CD4-positive, CD25-positive, alpha-beta regulatory T cell (primary cell): Measurements from ENCODE around the gene HDAC4. TPM values are rescaled to one million over a fixed set of nuclear protein-coding genes. Genes with fewer than 3 reads are reported as not detected.

Source experiments
- ATAC-seq, 2 donors: fragments of 150-1000 bp; cut with Tn5 transposase; one replicate each; pipeline ENCODE4 v1.10.0; 2021; ENCODE audit warnings: low read depth in 2 of 2, moderate number of reproducible peaks in 2 of 2, moderate library complexity in 1 of 2
- DNase-seq, 3 donors: peaks; one replicate each; pipeline versions ENCODE4 v3.0.0 to v3.0.0-alpha.2; 2012 to 2022; ENCODE audit warnings: mixed read lengths in 1 of 3
- H3K27ac ChIP-seq: one replicate; pipeline ENCODE4 v1.7.0; 2013; ENCODE audit warnings: mild to moderate bottlenecking, low read length; ENCODE audit not compliant: insufficient read depth, poor library complexity, severe bottlenecking
- H3K27me3 ChIP-seq: one replicate; pipeline ENCODE4 v1.7.0; 2013; ENCODE audit warnings: low read length; ENCODE audit not compliant: control insufficient read depth, insufficient read depth
- H3K36me3 ChIP-seq: one replicate; pipeline ENCODE4 v1.7.0; 2013; ENCODE audit warnings: mild to moderate bottlenecking, low read length, moderate library complexity; ENCODE audit not compliant: control insufficient read depth, insufficient read depth
- H3K4me1 ChIP-seq: 2 replicates; pipeline ENCODE4 v1.7.0; 2013; ENCODE audit warnings: mild to moderate bottlenecking, low read length; ENCODE audit not compliant: insufficient read depth, control insufficient read depth, poor library complexity, severe bottlenecking
- H3K4me3 ChIP-seq: one replicate; pipeline ENCODE4 v1.7.0; 2013; ENCODE audit warnings: low read depth, mild to moderate bottlenecking, low read length, moderate library complexity
- H3K9me3 ChIP-seq, 2 experiments: 1 replicate in 1 of 2; 2 replicates in 1 of 2; pipeline ENCODE4 v1.7.0; 2013; ENCODE audit warnings: low read length in 2 of 2, mild to moderate bottlenecking in 1 of 2, moderate library complexity in 1 of 2; ENCODE audit not compliant: control insufficient read depth in 2 of 2
- H3K27ac Mint-ChIP-seq, 3 donors: one replicate each; pipeline ENCODE4 v1.8.0; 2020 to 2022; ENCODE audit warnings: mild to moderate bottlenecking in 3 of 3, mixed read lengths in 3 of 3, moderate library complexity in 2 of 3
- H3K27me3 Mint-ChIP-seq: one replicate; pipeline ENCODE4 v1.8.0; 2022; ENCODE audit warnings: mild to moderate bottlenecking, mixed read lengths
- H3K36me3 Mint-ChIP-seq: one replicate; pipeline ENCODE4 v1.8.0; 2020; ENCODE audit warnings: mixed read lengths
- H3K4me1 Mint-ChIP-seq, 4 donors: one replicate each; pipeline ENCODE4 v1.8.0; 2020 to 2022; ENCODE audit warnings: mixed read lengths in 4 of 4, mild to moderate bottlenecking in 1 of 4
- H3K4me3 Mint-ChIP-seq, 4 donors: one replicate each; pipeline ENCODE4 v1.8.0; 2020 to 2022; ENCODE audit warnings: mild to moderate bottlenecking in 4 of 4, mixed read lengths in 4 of 4, moderate library complexity in 3 of 4
- H3K9me3 Mint-ChIP-seq, 7 donors: one replicate each; pipeline ENCODE4 v1.8.0; 2020 to 2022; ENCODE audit warnings: mixed read lengths in 7 of 7, mild to moderate bottlenecking in 3 of 7, moderate library complexity in 2 of 7
- polyA plus RNA-seq, 4 donors: library from polyadenylated mRNA; unstranded; fragments of 300-500 nt; fragmentation: Illumina TruSeq; gene quantifications; one replicate each; pipeline ENCODE4 v1.2.3, GENCODE V29; 2021
- total RNA-seq: library from RNA; stranded (reverse); gene quantifications from one replicate; pipeline ENCODE4 v1.2.3, GENCODE V29; 2022

The HDAC4 gene
- total and polyA plus RNA-seq, 5 donors from 2014 or later = 6.5 to 118 (median 8.6) TPM

DNA sequence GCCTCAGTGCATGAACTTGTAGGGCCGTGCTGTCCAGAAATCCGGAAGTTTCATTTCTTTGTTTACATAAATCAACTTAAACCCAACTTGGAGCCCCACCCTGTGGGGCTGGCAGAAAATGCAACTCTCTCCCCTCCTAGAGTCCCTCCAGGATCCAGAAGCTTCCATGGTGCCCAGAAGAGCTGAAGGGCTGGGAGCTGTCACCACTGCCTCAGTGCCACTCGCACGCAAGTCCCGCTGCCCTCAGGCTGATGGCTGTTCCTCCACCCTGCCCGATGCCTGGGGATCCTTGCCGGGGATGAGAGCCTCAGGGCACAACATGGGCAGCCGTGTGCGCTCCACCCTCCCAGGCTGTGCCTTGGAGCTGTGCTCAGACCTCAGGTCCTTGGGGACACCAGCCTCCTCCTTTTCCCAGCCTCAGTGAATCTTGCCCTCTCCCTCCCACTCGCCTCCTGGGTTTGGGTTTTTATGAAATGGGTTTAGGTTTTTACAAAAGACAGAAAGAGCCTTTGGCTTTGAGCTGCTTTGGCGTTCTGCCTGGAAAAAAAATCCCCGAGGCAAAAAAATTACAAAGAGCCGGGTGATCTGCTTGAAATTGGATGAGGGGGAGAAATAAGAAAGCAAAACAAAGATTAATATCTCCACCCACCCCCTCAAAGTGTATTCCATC is 397.7 kb downstream of the HDAC4 start:
- Histone ChIP-seq H3K4me1 (no peaks in the 10 kb centered on the region), H3K4me3 (no peak overlapping the region), H3K27ac (no peak overlapping the region), H3K9me3 (no peaks in the 10 kb centered on the region), H3K27me3 (peaks cover 2% of the 10 kb centered on the region), H3K36me3 (no peaks in the 10 kb centered on the region)
- H3K36me3 Mint-ChIP-seq = no peaks in the 10 kb centered on the region
- no peak overlapping the region for H3K4me3 Mint-ChIP-seq
- no peaks in the 10 kb centered on the region for H3K4me1 Mint-ChIP-seq
- H3K9me3 Mint-ChIP-seq = peaks cover 0 to 15% (median 6%) of the 10 kb centered on the region in 7 donors
- ATAC-seq = no peak
- no peak for DNase-seq
- peaks cover 15% of the 10 kb centered on the region for H3K27me3 Mint-ChIP-seq
- H3K27ac Mint-ChIP-seq = no peak overlapping the region

- no peaks in the 10 kb centered on the region for H3K36me3 ChIP-seq
Observed at GRCh38 chr2:239002591-239002953, 398.2 kb downstream of the HDAC4 start.

DNA sequence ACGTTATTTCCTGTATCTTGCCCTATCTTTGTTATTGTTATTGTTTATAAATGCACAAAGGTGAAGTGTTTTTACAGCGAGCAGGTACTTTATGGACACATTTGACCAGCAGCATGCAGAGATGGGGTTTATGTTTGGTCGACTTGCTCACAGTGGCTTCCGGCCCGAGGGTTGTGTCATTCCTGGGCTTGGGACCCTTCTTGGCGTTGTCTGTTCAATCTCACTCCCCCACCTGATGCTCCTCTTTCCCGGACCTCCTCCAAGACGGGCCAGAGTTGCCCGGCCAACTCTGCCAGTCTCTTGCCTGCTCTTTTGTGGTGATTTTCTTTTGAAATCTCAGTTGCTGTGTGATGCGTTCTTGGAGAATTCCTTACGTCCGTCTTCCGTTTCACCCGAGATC is 399.0 kb downstream of the HDAC4 start:
- H3K27ac Mint-ChIP-seq = no peak overlapping the region
- Histone ChIP-seq H3K27me3 (peaks cover under 1% of the 10 kb centered on the region), H3K4me1 (no peaks in the 10 kb centered on the region), H3K27ac (no peak overlapping the region), H3K9me3 (no peaks in the 10 kb centered on the region), H3K36me3 (no peaks in the 10 kb centered on the region), H3K4me3 (no peak overlapping the region)
- H3K36me3 Mint-ChIP-seq = no peaks in the 10 kb centered on the region
- H3K4me1 Mint-ChIP-seq = no peaks in the 10 kb centered on the region
- peaks cover 0 to 14% (median 6%) of the 10 kb centered on the region in 7 donors for H3K9me3 Mint-ChIP-seq
- no peak overlapping the region for H3K4me3 Mint-ChIP-seq
- no peak for ATAC-seq
- peaks cover 15% of the 10 kb centered on the region for H3K27me3 Mint-ChIP-seq
- DNase-seq = no peak

More at GRCh38 chr2:239002591-239002953, 398.2 kb downstream of the HDAC4 start:
- Mint-ChIP-seq H3K27me3 (peaks cover 15% of the 10 kb centered on the region), H3K36me3 (no peaks in the 10 kb centered on the region), H3K27ac (no peak overlapping the region), H3K4me3 (no peak overlapping the region), H3K9me3 (peaks cover 0 to 15% (median 6%) of the 10 kb centered on the region in 7 donors), H3K4me1 (no peaks in the 10 kb centered on the region)
- DNase-seq = no peak
- no peaks in the 10 kb centered on the region for H3K9me3 ChIP-seq
- no peaks in the 10 kb centered on the region for H3K4me1 ChIP-seq
- ATAC-seq = no peak
- H3K27me3 ChIP-seq = peaks cover 2% of the 10 kb centered on the region
- no peak overlapping the region for H3K4me3 ChIP-seq
- no peak overlapping the region for H3K27ac ChIP-seq

- ATAC-seq (no peak), DNase-seq (no peak)
- Mint-ChIP-seq H3K27me3 (peaks cover 6% of the 10 kb centered on the region), H3K4me1 (no peaks in the 10 kb centered on the region), H3K27ac (no peak overlapping the region), H3K4me3 (no peak overlapping the region), H3K9me3 (peaks cover 0 to 13% (median 5%) of the 10 kb centered on the region in 7 donors), H3K36me3 (no peaks in the 10 kb centered on the region)
- Histone ChIP-seq H3K27ac (no peak overlapping the region), H3K27me3 (no peaks in the 10 kb centered on the region), H3K9me3 (no peaks in the 10 kb centered on the region), H3K4me3 (no peak overlapping the region), H3K4me1 (no peaks in the 10 kb centered on the region), H3K36me3 (no peaks in the 10 kb centered on the region)
Observed at GRCh38 chr2:239000500-239001073, 400.2 kb downstream of the HDAC4 start.

- peaks cover 5% of the 10 kb centered on the region for H3K27me3 Mint-ChIP-seq
- ATAC-seq (no peak), DNase-seq (no peak)
- Histone ChIP-seq H3K27ac (no peak overlapping the region), H3K27me3 (no peaks in the 10 kb centered on the region), H3K9me3 (no peaks in the 10 kb centered on the region), H3K36me3 (no peaks in the 10 kb centered on the region), H3K4me1 (no peaks in the 10 kb centered on the region), H3K4me3 (no peak overlapping the region)
- H3K4me3 Mint-ChIP-seq = no peak overlapping the region
- peaks cover 0 to 17% (median 5%) of the 10 kb centered on the region in 7 donors for H3K9me3 Mint-ChIP-seq
- no peaks in the 10 kb centered on the region for H3K4me1 Mint-ChIP-seq
- no peaks in the 10 kb centered on the region for H3K36me3 Mint-ChIP-seq
- H3K27ac Mint-ChIP-seq = no peak overlapping the region
Observed at GRCh38 chr2:239000089-239000488, 400.7 kb downstream of the HDAC4 start.

- Histone ChIP-seq H3K4me1 (no peaks in the 10 kb centered on the region), H3K4me3 (no peak overlapping the region), H3K36me3 (no peaks in the 10 kb centered on the region), H3K27ac (no peak overlapping the region), H3K27me3 (no peaks in the 10 kb centered on the region), H3K9me3 (no peaks in the 10 kb centered on the region)
- H3K36me3 Mint-ChIP-seq = no peaks in the 10 kb centered on the region
- DNase-seq (no peak), ATAC-seq (no peak)
- peaks cover 11% of the 10 kb centered on the region for H3K27me3 Mint-ChIP-seq
- no peak overlapping the region for H3K27ac Mint-ChIP-seq
- H3K4me1 Mint-ChIP-seq = no peaks in the 10 kb centered on the region
- peaks cover under 1 to 17% (median 5%) of the 10 kb centered on the region in 7 donors for H3K9me3 Mint-ChIP-seq
- no peak overlapping the region for H3K4me3 Mint-ChIP-seq
Observed at GRCh38 chr2:238999291-238999741, 401.5 kb downstream of the HDAC4 start.

GRCh38 chr2:238998801-238999200 is 402.0 kb downstream of the HDAC4 start:
- H3K4me1 Mint-ChIP-seq = no peaks in the 10 kb centered on the region
- ATAC-seq (no peak), DNase-seq (no peak)
- no peaks in the 10 kb centered on the region for H3K36me3 Mint-ChIP-seq
- H3K27me3 Mint-ChIP-seq = peaks cover 15% of the 10 kb centered on the region
- H3K27ac Mint-ChIP-seq = no peak overlapping the region
- H3K36me3 ChIP-seq = no peaks in the 10 kb centered on the region
- no peak overlapping the region for H3K4me3 ChIP-seq
- peaks cover 4 to 20% (median 5%) of the 10 kb centered on the region in 7 donors for H3K9me3 Mint-ChIP-seq
- H3K27ac ChIP-seq = no peak overlapping the region
- H3K27me3 ChIP-seq = no peaks in the 10 kb centered on the region
- H3K9me3 ChIP-seq = no peaks in the 10 kb centered on the region
- H3K4me1 ChIP-seq = no peaks in the 10 kb centered on the region
- H3K4me3 Mint-ChIP-seq = no peak overlapping the region
